PC-3 (cell line): ENCODE results near the gene FRMD4B. TPM values are rescaled to one million over a fixed set of nuclear protein-coding genes. Genes with fewer than 3 reads are reported as not detected.

Experiments used
- ATAC-seq: fragments of 200-7000 bp; cut with Tn5 transposase; 2 replicates; pipeline ENCODE4 v1.9.1; 2020; ENCODE audit warnings: mild to moderate bottlenecking, moderate library complexity
- BruUV-seq: library from RNA; stranded (reverse); fragments of 400-500 nt; replicated peaks from 2 replicates; lab custom pipeline; 2021; lab: Mats Ljungman, UMichigan
- CTCF ChIA-PET: fragments of 300-600 bp; sonication (Branson Sonifier 250); formaldehyde crosslinking; loops from one replicate; lab custom pipeline; 2022; ENCODE audit warnings: antibody characterized with exemption; lab: Charles Lee
- POLR2A ChIA-PET: fragments of 300-600 bp; sonication (Branson Sonifier 250); formaldehyde crosslinking; loops from one replicate; lab custom pipeline; 2022; ENCODE audit warnings: antibody characterized with exemption; ENCODE audit not compliant: unreplicated experiment; lab: Charles Lee
- DNase-seq: peaks from one replicate; pipeline ENCODE4 v3.0.0-alpha.2; 2015
- H2AFZ ChIP-seq: fragments of 300-600 bp; sonication (generic); 2 replicates; pipeline ENCODE4 v1.6.0; 2016; ENCODE audit warnings: antibody characterized with exemption, low read length
- H3F3A ChIP-seq: fragments of 300-600 bp; sonication (generic); one replicate; pipeline ENCODE4 v1.6.0; 2017; ENCODE audit warnings: antibody characterized with exemption, low read length, control low read depth, mild to moderate bottlenecking; ENCODE audit not compliant: unreplicated experiment
- H3K27ac ChIP-seq: fragments of 300-600 bp; sonication (generic); 2 replicates; pipeline ENCODE4 v1.5.1; 2016; ENCODE audit warnings: mild to moderate bottlenecking, low read length
- H3K27me3 ChIP-seq: fragments of 300-600 bp; sonication (generic); 2 replicates; pipeline ENCODE4 v1.6.1; 2016; ENCODE audit warnings: low read length, mixed read lengths
- H3K36me3 ChIP-seq: fragments of 300-600 bp; sonication (generic); 2 replicates; pipeline ENCODE4 v1.6.1; 2016; ENCODE audit warnings: low read depth, mixed run types, low read length, mixed read lengths
- H3K4me1 ChIP-seq: fragments of 300-600 bp; sonication (generic); 2 replicates; pipeline ENCODE4 v1.5.1; 2016; ENCODE audit warnings: low read length; ENCODE audit not compliant: insufficient read depth
- H3K4me2 ChIP-seq: fragments of 300-600 bp; sonication (generic); 2 replicates; pipeline ENCODE4 v1.6.0; 2016; ENCODE audit warnings: low read length
- H3K4me3 ChIP-seq: fragments of 300-600 bp; sonication (generic); 2 replicates; pipeline ENCODE4 v1.5.1; 2016; ENCODE audit warnings: mild to moderate bottlenecking, low read length, mixed read lengths
- H3K79me2 ChIP-seq: fragments of 300-600 bp; sonication (generic); 2 replicates; pipeline ENCODE4 v1.6.1; 2017; ENCODE audit warnings: low read length, mixed read lengths
- H3K9ac ChIP-seq: fragments of 300-600 bp; sonication (generic); 2 replicates; pipeline ENCODE4 v1.6.0; 2016; ENCODE audit warnings: mild to moderate bottlenecking, low read length
- H3K9me2 ChIP-seq: fragments of 300-600 bp; sonication (generic); replicated peaks from 2 replicates; pipeline ENCODE4 v1.6.1; 2016; ENCODE audit warnings: mixed run types, low read length, mixed read lengths
- H3K9me3 ChIP-seq: fragments of 300-600 bp; sonication (generic); 2 replicates; pipeline ENCODE4 v1.6.1; 2016; ENCODE audit warnings: low read length, mixed read lengths
- H4K20me1 ChIP-seq: fragments of 300-600 bp; sonication (generic); 2 replicates; pipeline ENCODE4 v1.6.1; 2016; ENCODE audit warnings: low read length, mixed read lengths
- CTCF ChIP-seq: fragments of 300-600 bp; sonication (generic); conservative IDR thresholded peaks from 2 replicates; pipeline ENCODE4 v1.5.1; 2017; ENCODE audit warnings: antibody characterized with exemption, low read depth, mild to moderate bottlenecking, low read length
- EZH2 ChIP-seq: fragments of 300-600 bp; sonication (generic); IDR thresholded peaks from one replicate; pipeline ENCODE4 v1.6.1; 2017; ENCODE audit warnings: antibody characterized with exemption, mild to moderate bottlenecking, low read length; ENCODE audit not compliant: unreplicated experiment
- EZH2phosphoT487 ChIP-seq: fragments of 300-600 bp; sonication (generic); IDR thresholded peaks from 2 replicates; pipeline ENCODE4 v1.6.1; 2018; ENCODE audit warnings: mild to moderate bottlenecking, antibody characterized with exemption, low read length, borderline replicate concordance
- intact Hi-C: fragments of 100-400 bp; cut with micrococcal nuclease; formaldehyde crosslinking; loops from 2 replicates; pipeline ENCODE4 v1.9.0; 2023
- total RNA-seq: library from RNA; depleted of rRNA; stranded (reverse); fragments of >200 nt; gene quantifications from 2 replicates; pipeline ENCODE4 v1.2.3, GENCODE V29; 2014

FRMD4B gene
- total RNA-seq, 1 experiment from 2014 or later, result 5.7 TPM

GRCh38 chr3:69178082-69178481, 207.8 kb downstream of the FRMD4B start:
- no peaks in the 10 kb centered on the region for H3K9me2 ChIP-seq

GRCh38 chr3:69174871-69175737, 210.8 kb downstream of the FRMD4B start:
- no peaks in the 10 kb centered on the region for H3K27me3 ChIP-seq
- no TSS peak for BruUV-seq
- DNase-seq (no peak), ATAC-seq (no peak)
- H3K4me2 ChIP-seq, result no peak overlapping the region
- peaks cover 2% of the 10 kb centered on the region for H3F3A ChIP-seq
- ChIA-PET CTCF (no interaction called here), POLR2A (interaction anchor here (0.6 kb wide), 1 partner anchor 7 kb away, joined by 4 read pairs; no protein-coding TSS in a partner anchor)
- no peaks in the 10 kb centered on the region for H3K79me2 ChIP-seq
- no peaks in the 10 kb centered on the region for H4K20me1 ChIP-seq
- H3K36me3 ChIP-seq, result no peaks in the 10 kb centered on the region
- intact Hi-C loops, result no loop called here
- no peaks in the 10 kb centered on the region for H3K9me3 ChIP-seq
- H3K4me1 ChIP-seq, result peaks cover 18% of the 10 kb centered on the region
- no peaks in the 10 kb centered on the region for H3K9me2 ChIP-seq
- no peak overlapping the region for H3K27ac ChIP-seq
- H3K9ac ChIP-seq, result no peak overlapping the region
- no peak overlapping the region for H2AFZ ChIP-seq
- no peak for TF ChIP-seq EZH2
- no peak for TF ChIP-seq EZH2phosphoT487
- TF ChIP-seq CTCF, result no peak
- H3K4me3 ChIP-seq, result no peak overlapping the region

More at GRCh38 chr3:69178082-69178481, 207.8 kb downstream of the FRMD4B start:
- intact Hi-C loops, result loop anchor here (2.0 kb wide), 1 partner anchor 65 kb away; no protein-coding TSS in a partner anchor
- no peak for TF ChIP-seq CTCF
- no peak for TF ChIP-seq EZH2
- TF ChIP-seq EZH2phosphoT487, result no peak
- H4K20me1 ChIP-seq, result no peaks in the 10 kb centered on the region
- H3F3A ChIP-seq, result peaks cover 2% of the 10 kb centered on the region
- H3K9ac ChIP-seq, result no peak overlapping the region
- ChIA-PET POLR2A (interaction anchor here (0.6 kb wide), 1 partner anchor 193 kb away, joined by 3 read pairs; no protein-coding TSS in a partner anchor), CTCF (interaction anchor here (1.0 kb wide), 1 partner anchor 128 kb away, joined by 3 read pairs; no protein-coding TSS in a partner anchor)
- H2AFZ ChIP-seq, result no peak overlapping the region
- no peaks in the 10 kb centered on the region; the same call in 1 of the 2 replicates for H3K36me3 ChIP-seq
- peak overlapping the region; percentile 88 for H3K27ac ChIP-seq
- no peaks in the 10 kb centered on the region for H3K27me3 ChIP-seq
- ATAC-seq (no peak), DNase-seq (no peak)
- H3K4me1 ChIP-seq, result peaks cover 39% of the 10 kb centered on the region
- no TSS peak for BruUV-seq
- H3K9me3 ChIP-seq, result no peaks in the 10 kb centered on the region
- H3K4me3 ChIP-seq, result no peak overlapping the region
- H3K79me2 ChIP-seq, result no peaks in the 10 kb centered on the region
- no peak overlapping the region for H3K4me2 ChIP-seq

- H3K27ac ChIP-seq, result no peak overlapping the region
- POLR2A ChIA-PET, result interaction anchor here (0.6 kb wide), 1 partner anchor 8 kb away, joined by 4 read pairs; no protein-coding TSS in a partner anchor
- intact Hi-C loops, result no loop called here
- H2AFZ ChIP-seq, result no peak overlapping the region
- H3K79me2 ChIP-seq, result no peaks in the 10 kb centered on the region
- H3K4me3 ChIP-seq, result no peak overlapping the region
- H3F3A ChIP-seq, result no peaks in the 10 kb centered on the region
- no peak for TF ChIP-seq CTCF
- TF ChIP-seq EZH2, result no peak
- no peak for TF ChIP-seq EZH2phosphoT487
- BruUV-seq, result no TSS peak
- no peaks in the 10 kb centered on the region for H3K9me3 ChIP-seq
- CTCF ChIA-PET, result no interaction called here
- H3K4me2 ChIP-seq, result no peak overlapping the region
- H3K27me3 ChIP-seq, result no peaks in the 10 kb centered on the region
- peaks cover 12% of the 10 kb centered on the region for H3K4me1 ChIP-seq
- no peak overlapping the region for H3K9ac ChIP-seq
- H3K36me3 ChIP-seq, result no peaks in the 10 kb centered on the region
- no peaks in the 10 kb centered on the region for H3K9me2 ChIP-seq
- H4K20me1 ChIP-seq, result no peaks in the 10 kb centered on the region
- DNase-seq, result no peak
- ATAC-seq, result no peak
Observed at GRCh38 chr3:69174445-69174844, 211.4 kb downstream of the FRMD4B start.
